HL-60 (cell line): Measurements from ENCODE around the gene ATL1.

ENCODE experiments used
- CTCF ChIP-seq: IDR thresholded peaks from one replicate; pipeline ENCODE4 v1.5.1; 2011; ENCODE audit warnings: low read length, control low read depth, inconsistent platforms; ENCODE audit not compliant: insufficient read depth
- GABPA ChIP-seq: IDR thresholded peaks from 2 replicates; pipeline ENCODE4 v1.6.1; 2012; ENCODE audit warnings: low read depth
- POLR2AphosphoS5 ChIP-seq: IDR thresholded peaks from 2 replicates; pipeline ENCODE4 v1.6.1; 2012; ENCODE audit warnings: low read depth
- REST ChIP-seq: IDR thresholded peaks from 2 replicates; pipeline ENCODE4 v1.6.1; 2012; ENCODE audit warnings: low read depth; ENCODE audit not compliant: insufficient replicate concordance
- SPI1 ChIP-seq: IDR thresholded peaks from 2 replicates; pipeline ENCODE4 v1.6.1; 2012; ENCODE audit warnings: low read depth, mild to moderate bottlenecking, borderline replicate concordance

GRCh38 chr14:50607761-50608160 lies 47.8 kb downstream of the ATL1 start:
- TF ChIP-seq CTCF (no peak), POLR2AphosphoS5 (no peak), REST (no peak), GABPA (no peak), SPI1 (no peak)
